PC-9 (cell line): ENCODE measurements around the gene SLC28A2.

Experiments used
- CTCF ChIP-seq: fragments of 200-600 bp; sonication (generic); conservative IDR thresholded peaks from 2 replicates; pipeline ENCODE4 v1.6.1; 2017; ENCODE audit warnings: mixed run types, antibody characterized with exemption, mild to moderate bottlenecking, moderate library complexity
- EZH2 ChIP-seq: fragments of 200-600 bp; sonication (generic); IDR thresholded peaks from 2 replicates; pipeline ENCODE4 v1.8.0; 2017; ENCODE audit warnings: antibody characterized with exemption, low read depth

GRCh38 chr15:45203182-45203581 is 48.9 kb upstream of the SLC28A2 start:
- TF ChIP-seq CTCF, result no peak
- no peak for TF ChIP-seq EZH2
